Transverse colon (tissue), 4 donors: Measurements from ENCODE around the gene CCDC74A. TPM values are rescaled to one million over a fixed set of nuclear protein-coding genes. Genes with fewer than 3 reads are reported as not detected.
"Not testable (repeated sequence)": the region's sequence is repeated elsewhere in the genome, so short reads cannot be mapped to it uniquely, and the experiment has no call there.

Experiments
- DNase-seq: peaks from one replicate; pipeline ENCODE4 v3.0.0-alpha.2; 2019
- H3K27ac ChIP-seq, 4 donors: fragments of 200-600 bp; sonication (generic); 2 replicates each; pipeline ENCODE4 v1.5.1; 2016 to 2018; ENCODE audit warnings: inconsistent platforms in 4 of 4
- H3K27me3 ChIP-seq: fragments of 200-600 bp; sonication (generic); 2 replicates; pipeline ENCODE4 v1.5.1; 2017; ENCODE audit warnings: inconsistent platforms
- H3K36me3 ChIP-seq, 4 donors: fragments of 200-600 bp; sonication (generic); 2 replicates each; pipeline ENCODE4 v1.5.1; 2017 to 2019; ENCODE audit warnings: inconsistent platforms in 4 of 4
- H3K4me1 ChIP-seq, 4 donors: fragments of 200-600 bp; sonication (generic); 2 replicates each; pipeline ENCODE4 v1.5.1; 2017 to 2020; ENCODE audit warnings: inconsistent platforms in 4 of 4
- H3K4me3 ChIP-seq, 4 donors: fragments of 200-600 bp; sonication (generic); 1 replicate in 1 of 4; 2 replicates in 3 of 4; pipeline versions ENCODE4 v1.5.1 to v1.6.1; 2017 to 2019; ENCODE audit warnings: inconsistent platforms in 4 of 4
- H3K9me3 ChIP-seq, 2 donors: fragments of 200-600 bp; sonication (generic); 2 replicates each; pipeline ENCODE4 v1.5.1; 2017 to 2019; ENCODE audit warnings: inconsistent platforms in 2 of 2
- CTCF ChIP-seq, 5 experiments: fragments of 200-600 bp in 3 of 5; fragments of 450-650 bp in 2 of 5; sonication (generic) in 3 of 5; IDR thresholded peaks; 1 replicate in 2 of 5; 2 replicates in 3 of 5; pipeline ENCODE4 v1.5.1; 2016 to 2017; ENCODE audit warnings: antibody characterized with exemption in 5 of 5, inconsistent platforms in 3 of 5, mild to moderate bottlenecking in 2 of 5, moderate library complexity in 1 of 5
- EP300 ChIP-seq: sonication (generic); formaldehyde crosslinking; IDR thresholded peaks from one replicate; pipeline ENCODE4 v1.6.1; 2017; ENCODE audit warnings: antibody characterized with exemption, low read depth
- POLR2A ChIP-seq: fragments of 450-650 bp; IDR thresholded peaks from one replicate; pipeline ENCODE4 v1.6.1; 2016; ENCODE audit warnings: antibody characterized with exemption, mild to moderate bottlenecking, moderate library complexity
- POLR2AphosphoS5 ChIP-seq, 3 donors: sonication (generic); formaldehyde crosslinking; IDR thresholded peaks; one replicate each; pipeline ENCODE4 v1.6.1; 2016; ENCODE audit warnings: antibody characterized with exemption in 3 of 3
- WGBS, 2 donors: methylation state at CpG; one replicate each; pipeline ENCODE4 v1.1.5; 2018; ENCODE audit warnings: low coverage in 1 of 2; 5-methylcytosine and 5-hydroxymethylcytosine counted together
- in situ Hi-C, 4 donors: fragments of 200-750 bp; cut with MboI; loops; one replicate each; pipeline versions ENCODE4 v1.15.0 to v1.15.1; 2017; ENCODE audit warnings: low sequenced_read_pairs in 3 of 4, low pct_ligation_motif_present in 1 of 4, low pct_unique_long_range_greater_than_20kb in 1 of 4
- intact Hi-C: fragments of 100-400 bp; cut with DNase I; formaldehyde crosslinking; loops from one replicate; pipeline ENCODE4 v1.15.1; 2023; ENCODE audit warnings: low total_unique reads
- total RNA-seq, 4 donors: library from RNA; depleted of rRNA; stranded (reverse); fragments of >200 nt; gene quantifications; one replicate each; pipeline ENCODE4 v1.1.0, GENCODE V29; 2016

Gene CCDC74A
- total RNA-seq, 4 donors from 2014 or later, result 1.8 to 10.9 (median 4.4) TPM; not detected in 1

DNA sequence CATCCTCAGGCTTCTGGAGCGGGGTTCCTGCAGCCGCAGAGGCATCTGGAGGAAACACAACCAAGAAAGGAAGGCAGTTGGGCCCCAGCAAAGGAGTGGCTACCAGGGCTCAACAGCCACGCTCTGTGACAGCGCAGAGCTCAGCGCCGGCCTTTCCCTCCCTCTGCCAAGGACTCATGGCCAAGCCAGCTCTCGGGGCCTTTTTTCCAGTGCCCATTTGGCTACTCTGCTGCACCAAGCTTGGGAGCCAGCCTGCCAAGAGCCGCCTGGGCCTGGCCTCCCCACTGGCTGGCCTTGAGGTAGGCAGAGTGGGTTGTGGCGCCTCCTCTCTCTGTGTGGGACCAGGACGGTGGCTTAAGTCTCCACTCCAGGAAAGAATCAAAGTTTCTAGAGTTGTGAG lies 7.2 kb upstream of the CCDC74A start:
- Histone ChIP-seq H3K27ac (no peak overlapping the region), H3K36me3 (peaks cover 0 to 7% (median 3%) of the 10 kb centered on the region in 4 donors), H3K27me3 (no peaks in the 10 kb centered on the region), H3K4me1 (no peaks in the 10 kb centered on the region), H3K9me3 (no peaks in the 10 kb centered on the region), H3K4me3 (no peak overlapping the region)
- in situ Hi-C loops, result no loop called here
- no peak for DNase-seq
- TF ChIP-seq POLR2AphosphoS5 (IDR thresholded peaks at IDR 0.05) (no peak), EP300 (no peak)
- intact Hi-C loops, result loop anchor here (10.0 kb wide), 1 partner anchor 106 kb away; no protein-coding TSS in a partner anchor
- 95% methylated on average over 10 of the region's 10 CpGs; no CpG with 5 or more reads in 1 of the 2 donors for WGBS, 2 donors

- H3K27me3 ChIP-seq, H3K4me1 ChIP-seq, DNase-seq, H3K9me3 ChIP-seq, in situ Hi-C loops, H3K4me3 ChIP-seq, H3K36me3 ChIP-seq, H3K27ac ChIP-seq: not testable (repeated sequence)
- intact Hi-C loops, result loop anchor here (10.0 kb wide), 1 partner anchor 107 kb away; no protein-coding TSS in a partner anchor
- 80 to 89% methylated on average over 1 to 6 of the region's 6 CpGs for WGBS, 2 donors
These were observed 6.2 kb upstream of the CCDC74A start for GRCh38 chr2:131521524-131521923.

GRCh38 chr2:131521961-131522781 lies 5.5 kb upstream of the CCDC74A start:
- peaks cover 0 to 2% (median 1%) of the 10 kb centered on the region in 4 donors for H3K4me1 ChIP-seq
- no peak for DNase-seq
- TF ChIP-seq CTCF (IDR thresholded peaks at IDR 0.05), result no peak
- TF ChIP-seq POLR2AphosphoS5 (IDR thresholded peaks at IDR 0.05), result no peak
- TF ChIP-seq EP300, result no peak
- no peak for TF ChIP-seq POLR2A
- in situ Hi-C loops, result no loop called here
- intact Hi-C loops, result loop anchor here (10.0 kb wide), 1 partner anchor 107 kb away; no protein-coding TSS in a partner anchor
- peaks cover 0 to 7% (median 3%) of the 10 kb centered on the region in 4 donors for H3K36me3 ChIP-seq
- WGBS, 2 donors, result 80 to 92% methylated on average over 11 to 20 of the region's 20 CpGs
- no peak overlapping the region for H3K27ac ChIP-seq
- no peak overlapping the region for H3K4me3 ChIP-seq
- H3K27me3 ChIP-seq, result no peaks in the 10 kb centered on the region
- H3K9me3 ChIP-seq, result no peaks in the 10 kb centered on the region

DNA sequence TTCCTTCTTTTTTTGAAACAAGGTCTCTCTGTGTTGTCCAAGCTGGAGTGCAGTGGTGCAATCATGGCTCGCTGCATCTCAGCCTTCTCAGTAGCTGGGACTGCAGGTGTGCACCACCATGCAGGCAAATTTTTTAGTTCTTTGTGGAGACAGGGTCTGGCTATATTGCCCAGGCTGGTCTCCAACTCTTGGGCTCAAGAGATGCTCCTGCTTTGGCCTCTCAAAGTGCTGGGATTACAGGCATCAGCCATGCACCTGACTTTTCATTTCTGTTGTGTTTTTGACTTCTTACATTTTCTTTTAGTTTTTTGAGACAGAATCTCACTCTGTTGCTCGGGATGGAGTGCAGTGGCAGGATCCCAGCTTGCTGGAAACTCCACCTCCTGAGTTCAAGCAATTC lies 2.4 kb upstream of the CCDC74A start:
- H3K27ac ChIP-seq, H3K27me3 ChIP-seq, H3K36me3 ChIP-seq, in situ Hi-C loops, H3K9me3 ChIP-seq, H3K4me3 ChIP-seq, DNase-seq: not testable (repeated sequence)
- 75 to 82% methylated on average over 2 of the region's 2 CpGs for WGBS, 2 donors
- intact Hi-C loops, result loop anchor here (10.0 kb wide), 1 partner anchor 110 kb away; no protein-coding TSS in a partner anchor
- peaks cover 3 to 16% (median 9%) of the 10 kb centered on the region in 4 donors for H3K4me1 ChIP-seq

DNA sequence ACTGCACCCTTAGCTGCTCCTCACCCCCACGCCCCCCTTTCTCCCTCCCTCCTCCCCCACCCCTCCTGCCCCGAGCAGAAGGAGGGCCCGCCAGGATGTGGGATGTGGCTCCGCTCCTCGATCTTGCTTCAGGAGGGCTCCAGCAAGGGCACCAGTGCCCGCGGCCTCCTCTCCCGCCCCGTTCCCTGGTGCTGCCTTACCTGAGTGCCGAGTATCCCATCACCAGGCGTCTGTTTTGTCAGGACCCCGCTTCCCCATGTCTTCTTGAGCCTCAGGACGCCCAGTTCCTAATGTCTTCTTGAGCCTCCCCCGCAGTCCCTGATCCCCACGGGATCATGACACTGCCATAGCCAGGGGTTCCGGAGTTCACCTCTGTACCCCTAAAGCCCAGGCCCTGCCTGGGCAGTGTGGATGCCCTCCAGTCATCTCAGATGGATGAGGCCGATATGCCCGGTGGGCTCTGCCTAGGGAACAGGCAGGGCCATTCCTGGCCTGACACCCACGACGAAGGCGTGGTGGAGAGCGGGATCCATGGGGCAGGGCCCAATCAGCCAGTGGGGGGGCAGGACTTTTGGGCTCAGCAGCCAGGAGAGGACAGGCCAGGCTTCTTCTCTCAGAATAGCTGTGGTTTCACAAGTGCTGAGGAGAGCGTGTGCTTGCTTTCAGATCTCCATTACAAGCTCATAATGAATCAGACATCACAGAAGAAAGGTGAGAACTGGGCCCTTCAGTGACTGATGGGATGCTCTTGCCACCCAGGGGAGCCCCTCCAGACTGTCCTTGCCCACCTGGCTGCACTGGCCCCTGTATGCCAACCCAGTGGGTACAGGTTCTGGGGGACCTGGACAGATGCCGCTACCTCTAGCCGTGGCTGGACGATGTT lies 1.5 kb downstream of the CCDC74A start:
- intact Hi-C loops, result loop anchor here (10.0 kb wide), 1 partner anchor 114 kb away; no protein-coding TSS in a partner anchor
- 77% methylated on average over 21 of the region's 26 CpGs; no CpG with 5 or more reads in 1 of the 2 donors for WGBS, 2 donors
- H3K9me3 ChIP-seq, H3K36me3 ChIP-seq, H3K27ac ChIP-seq, H3K27me3 ChIP-seq, DNase-seq, in situ Hi-C loops: not testable (repeated sequence)
- H3K4me3 ChIP-seq, result peak overlapping the region in 1 of 4 donors; percentile 53
- peaks cover 3 to 16% (median 9%) of the 10 kb centered on the region in 4 donors for H3K4me1 ChIP-seq

GRCh38 chr2:131529864-131530445 lies 2.3 kb downstream of the CCDC74A start:
- H3K27ac ChIP-seq, H3K9me3 ChIP-seq, H3K27me3 ChIP-seq, in situ Hi-C loops, DNase-seq, H3K36me3 ChIP-seq, H3K4me3 ChIP-seq: not testable (repeated sequence)
- H3K4me1 ChIP-seq, result peaks cover 3 to 16% (median 9%) of the 10 kb centered on the region in 4 donors
- 100% methylated on average over 2 of the region's 5 CpGs; no CpG with 5 or more reads in 1 of the 2 donors for WGBS, 2 donors
- intact Hi-C loops, result loop anchor here (10.0 kb wide), 1 partner anchor 115 kb away; no protein-coding TSS in a partner anchor

DNA sequence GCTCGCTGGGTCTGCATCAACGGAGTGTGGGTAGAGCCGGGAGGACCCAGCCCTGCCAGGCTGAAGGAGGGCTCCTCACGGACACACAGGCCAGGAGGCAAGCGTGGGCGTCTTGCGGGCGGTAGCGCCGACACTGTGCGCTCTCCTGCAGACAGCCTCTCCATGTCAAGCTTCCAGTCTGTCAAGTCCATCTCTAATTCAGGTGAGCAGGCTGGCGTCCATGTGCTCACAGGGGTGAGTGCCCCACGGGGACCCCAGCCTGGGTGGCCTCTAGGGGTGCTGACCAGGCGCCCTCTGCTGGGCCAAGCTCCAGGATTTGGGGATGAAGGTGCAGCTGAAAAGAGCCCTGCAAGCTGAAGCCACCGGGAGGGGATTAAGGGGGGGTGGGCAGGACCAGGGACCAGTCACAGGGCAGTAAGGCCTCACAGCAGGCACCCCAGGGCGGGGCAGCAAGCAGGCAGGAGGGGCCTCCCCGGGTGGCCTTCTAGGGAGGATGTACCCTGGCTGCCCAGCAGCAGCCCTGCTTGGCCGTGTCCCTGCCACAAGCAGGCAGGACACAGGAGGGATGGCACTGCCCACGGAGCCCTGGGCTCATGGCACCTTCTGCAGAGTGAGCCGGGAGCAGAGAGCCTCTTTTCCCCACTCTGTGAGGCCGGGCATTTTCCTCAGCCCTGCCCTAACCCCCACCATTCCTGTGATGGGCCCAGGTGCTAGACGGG lies 3.1 kb downstream of the CCDC74A start:
- 89% methylated on average over 15 of the region's 22 CpGs; no CpG with 5 or more reads in 1 of the 2 donors for WGBS, 2 donors
- peaks cover 3 to 16% (median 9%) of the 10 kb centered on the region in 4 donors for H3K4me1 ChIP-seq

GRCh38 chr2:131531547-131532185 lies 4.0 kb downstream of the CCDC74A start:
- 83% methylated on average over 3 of the region's 11 CpGs; no CpG with 5 or more reads in 1 of the 2 donors for WGBS, 2 donors
- intact Hi-C loops, H3K36me3 ChIP-seq, H3K4me3 ChIP-seq, H3K27me3 ChIP-seq, DNase-seq, H3K27ac ChIP-seq, H3K9me3 ChIP-seq, in situ Hi-C loops: not testable (repeated sequence)
- H3K4me1 ChIP-seq, result peaks cover 3 to 16% (median 9%) of the 10 kb centered on the region in 4 donors

More for the DNA sequence above, 3.1 kb downstream of the CCDC74A start:
- intact Hi-C loops, H3K36me3 ChIP-seq, H3K27me3 ChIP-seq, in situ Hi-C loops, H3K4me3 ChIP-seq, DNase-seq, H3K27ac ChIP-seq, H3K9me3 ChIP-seq: not testable (repeated sequence)
